Raji (cell line): ENCODE data around the gene GNS.

ENCODE experiments used
- POLR2A ChIP-seq: IDR thresholded peaks from 2 replicates; pipeline ENCODE4 v1.6.1; 2011; ENCODE audit warnings: low read depth, low read length, control low read depth; ENCODE audit not compliant: insufficient read depth

GNS gene

GRCh38 chr12:64694130-64695040, 64.8 kb downstream of the GNS start:
- no peak for TF ChIP-seq POLR2A

- no peak for TF ChIP-seq POLR2A
These were observed 67.2 kb downstream of the GNS start for GRCh38 chr12:64691795-64692583.

- no peak for TF ChIP-seq POLR2A
These were observed 67.9 kb downstream of the GNS start for GRCh38 chr12:64691227-64691794.

- TF ChIP-seq POLR2A: no peak
These were observed 70.5 kb downstream of the GNS start for GRCh38 chr12:64688715-64689114.

GRCh38 chr12:64688219-64688618, 71.0 kb downstream of the GNS start:
- no peak for TF ChIP-seq POLR2A

GRCh38 chr12:64687816-64688215, 71.4 kb downstream of the GNS start:
- no peak for TF ChIP-seq POLR2A

- TF ChIP-seq POLR2A: no peak
These were observed 73.6 kb downstream of the GNS start for GRCh38 chr12:64685605-64686004.

GRCh38 chr12:64685050-64685449, 74.2 kb downstream of the GNS start:
- no peak for TF ChIP-seq POLR2A

GRCh38 chr12:64683816-64684543, 75.2 kb downstream of the GNS start:
- no peak for TF ChIP-seq POLR2A

- TF ChIP-seq POLR2A: no peak
These were observed 76.5 kb downstream of the GNS start for GRCh38 chr12:64682572-64683277.

- TF ChIP-seq POLR2A: no peak
These were observed 77.8 kb downstream of the GNS start for GRCh38 chr12:64681200-64682052.

- no peak for TF ChIP-seq POLR2A
These were observed 79.0 kb downstream of the GNS start for GRCh38 chr12:64680235-64680634.

GRCh38 chr12:64679487-64680001, 79.7 kb downstream of the GNS start:
- TF ChIP-seq POLR2A: no peak

GRCh38 chr12:64678835-64679234, 80.4 kb downstream of the GNS start:
- no peak for TF ChIP-seq POLR2A

GRCh38 chr12:64678248-64678647, 81.0 kb downstream of the GNS start:
- no peak for TF ChIP-seq POLR2A
